ENCODE measurements around the gene GLIS2. TPM values are rescaled to one million over a fixed set of nuclear protein-coding genes. Genes with fewer than 3 reads are reported as not detected.

The GLIS2 gene
- total RNA-seq, 1 experiment from 2014 or later = 18.2 TPM

GRCh38 chr16:4318967-4319366 lies 3.1 kb downstream of the GLIS2 start:
- ChIA-PET RAD21 (ENCODE audit: low non-redundant PET in 1 of 2, low total read pairs in 2 of 2, uncharacterized antibody in 2 of 2, unreplicated experiment in 2 of 2) (no interaction called here), POLR2A (no interaction called here), CTCF (no interaction called here)
- Histone ChIP-seq H3K9me2 (ENCODE audit: insufficient read depth) (no peaks in the 10 kb centered on the region), H2AFZ (ENCODE audit: low read depth, low read length, poor library complexity, severe bottlenecking) (no peak overlapping the region), H3K36me3 (ENCODE audit: control insufficient read depth in 1 of 2, insufficient read depth in 2 of 2, low read length in 2 of 2) (no peaks in the 10 kb centered on the region), H3K79me2 (ENCODE audit: insufficient read depth, low read length) (peaks cover 76% of the 10 kb centered on the region), H3K4me3 (replicated peaks in 1 of 2; ENCODE audit: low read depth in 1 of 2, low read length in 2 of 2) (no peak overlapping the region), H3K27me3 (ENCODE audit: insufficient read depth, low read length) (no peaks in the 10 kb centered on the region), H3K9me3 (ENCODE audit: control insufficient read depth in 1 of 2, insufficient read depth in 1 of 2, low read depth in 1 of 2, low read length in 2 of 2) (no peaks in the 10 kb centered on the region), H3K9ac (ENCODE audit: low read length) (0 out of 2 replicates have a peak overlapping the region, but pooled peaks have one; percentile 2), H4K20me1 (ENCODE audit: insufficient read depth) (no peaks in the 10 kb centered on the region; the same call in 1 of the 2 replicates), H3K4me1 (ENCODE audit: control insufficient read depth in 1 of 2, insufficient read depth in 2 of 2, low read length in 2 of 2) (peaks cover 35 to 63% of the 10 kb centered on the region in 2 experiments), H3K4me2 (ENCODE audit: low read length) (peak overlapping the region; percentile 93), H3K27ac (ENCODE audit: low read depth, low read length) (no peak overlapping the region)
- intact Hi-C loops (cut with micrococcal nuclease) = no loop called here
- TF ChIP-seq ZNF274 (IDR thresholded peaks at IDR 0.05; ENCODE audit: low read depth, low read length) (no peak), CBX3 (IDR thresholded peaks at IDR 0.05; ENCODE audit: low read depth) (no peak), SRF (IDR thresholded peaks at IDR 0.05; ENCODE audit: low read depth) (no peak), EGR1 (IDR thresholded peaks at IDR 0.05; ENCODE audit: low read depth) (no peak), RAD21 (IDR thresholded peaks at IDR 0.05; ENCODE audit: low read depth) (no peak), ELF1 (IDR thresholded peaks at IDR 0.05; ENCODE audit: borderline replicate concordance, low read depth) (no peak), MAX (IDR thresholded peaks at IDR 0.05) (no peak), ZFX (IDR thresholded peaks at IDR 0.05) (no peak), SIN3A (IDR thresholded peaks at IDR 0.05; ENCODE audit: low read depth) (no peak), EZH2phosphoT487 (IDR thresholded peaks at IDR 0.05; ENCODE audit: borderline replicate concordance) (no peak), FOSL1 (IDR thresholded peaks at IDR 0.05; ENCODE audit: low read depth) (no peak), POLR2A (IDR thresholded peaks at IDR 0.05; ENCODE audit: borderline replicate concordance, extremely low read depth, insufficient read depth, insufficient read length) (no peak), EZH2 (IDR thresholded peaks at IDR 0.05) (no peak)
- TF ChIP-seq, protein P1, sequence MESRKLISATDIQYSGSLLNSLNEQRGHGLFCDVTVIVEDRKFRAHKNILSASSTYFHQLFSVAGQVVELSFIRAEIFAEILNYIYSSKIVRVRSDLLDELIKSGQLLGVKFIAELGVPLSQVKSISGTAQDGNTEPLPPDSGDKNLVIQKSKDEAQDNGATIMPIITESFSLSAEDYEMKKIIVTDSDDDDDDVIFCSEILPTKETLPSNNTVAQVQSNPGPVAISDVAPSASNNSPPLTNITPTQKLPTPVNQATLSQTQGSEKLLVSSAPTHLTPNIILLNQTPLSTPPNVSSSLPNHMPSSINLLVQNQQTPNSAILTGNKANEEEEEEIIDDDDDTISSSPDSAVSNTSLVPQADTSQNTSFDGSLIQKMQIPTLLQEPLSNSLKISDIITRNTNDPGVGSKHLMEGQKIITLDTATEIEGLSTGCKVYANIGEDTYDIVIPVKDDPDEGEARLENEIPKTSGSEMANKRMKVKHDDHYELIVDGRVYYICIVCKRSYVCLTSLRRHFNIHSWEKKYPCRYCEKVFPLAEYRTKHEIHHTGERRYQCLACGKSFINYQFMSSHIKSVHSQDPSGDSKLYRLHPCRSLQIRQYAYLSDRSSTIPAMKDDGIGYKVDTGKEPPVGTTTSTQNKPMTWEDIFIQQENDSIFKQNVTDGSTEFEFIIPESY (IDR thresholded peaks at IDR 0.05; ENCODE audit: extremely low read depth, insufficient replicate concordance, low read length) = no peak
- TF ChIP-seq, protein P2, sequence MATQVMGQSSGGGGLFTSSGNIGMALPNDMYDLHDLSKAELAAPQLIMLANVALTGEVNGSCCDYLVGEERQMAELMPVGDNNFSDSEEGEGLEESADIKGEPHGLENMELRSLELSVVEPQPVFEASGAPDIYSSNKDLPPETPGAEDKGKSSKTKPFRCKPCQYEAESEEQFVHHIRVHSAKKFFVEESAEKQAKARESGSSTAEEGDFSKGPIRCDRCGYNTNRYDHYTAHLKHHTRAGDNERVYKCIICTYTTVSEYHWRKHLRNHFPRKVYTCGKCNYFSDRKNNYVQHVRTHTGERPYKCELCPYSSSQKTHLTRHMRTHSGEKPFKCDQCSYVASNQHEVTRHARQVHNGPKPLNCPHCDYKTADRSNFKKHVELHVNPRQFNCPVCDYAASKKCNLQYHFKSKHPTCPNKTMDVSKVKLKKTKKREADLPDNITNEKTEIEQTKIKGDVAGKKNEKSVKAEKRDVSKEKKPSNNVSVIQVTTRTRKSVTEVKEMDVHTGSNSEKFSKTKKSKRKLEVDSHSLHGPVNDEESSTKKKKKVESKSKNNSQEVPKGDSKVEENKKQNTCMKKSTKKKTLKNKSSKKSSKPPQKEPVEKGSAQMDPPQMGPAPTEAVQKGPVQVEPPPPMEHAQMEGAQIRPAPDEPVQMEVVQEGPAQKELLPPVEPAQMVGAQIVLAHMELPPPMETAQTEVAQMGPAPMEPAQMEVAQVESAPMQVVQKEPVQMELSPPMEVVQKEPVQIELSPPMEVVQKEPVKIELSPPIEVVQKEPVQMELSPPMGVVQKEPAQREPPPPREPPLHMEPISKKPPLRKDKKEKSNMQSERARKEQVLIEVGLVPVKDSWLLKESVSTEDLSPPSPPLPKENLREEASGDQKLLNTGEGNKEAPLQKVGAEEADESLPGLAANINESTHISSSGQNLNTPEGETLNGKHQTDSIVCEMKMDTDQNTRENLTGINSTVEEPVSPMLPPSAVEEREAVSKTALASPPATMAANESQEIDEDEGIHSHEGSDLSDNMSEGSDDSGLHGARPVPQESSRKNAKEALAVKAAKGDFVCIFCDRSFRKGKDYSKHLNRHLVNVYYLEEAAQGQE (IDR thresholded peaks at IDR 0.05; ENCODE audit: low read depth) = no peak
- TF ChIP-seq, protein P3, sequence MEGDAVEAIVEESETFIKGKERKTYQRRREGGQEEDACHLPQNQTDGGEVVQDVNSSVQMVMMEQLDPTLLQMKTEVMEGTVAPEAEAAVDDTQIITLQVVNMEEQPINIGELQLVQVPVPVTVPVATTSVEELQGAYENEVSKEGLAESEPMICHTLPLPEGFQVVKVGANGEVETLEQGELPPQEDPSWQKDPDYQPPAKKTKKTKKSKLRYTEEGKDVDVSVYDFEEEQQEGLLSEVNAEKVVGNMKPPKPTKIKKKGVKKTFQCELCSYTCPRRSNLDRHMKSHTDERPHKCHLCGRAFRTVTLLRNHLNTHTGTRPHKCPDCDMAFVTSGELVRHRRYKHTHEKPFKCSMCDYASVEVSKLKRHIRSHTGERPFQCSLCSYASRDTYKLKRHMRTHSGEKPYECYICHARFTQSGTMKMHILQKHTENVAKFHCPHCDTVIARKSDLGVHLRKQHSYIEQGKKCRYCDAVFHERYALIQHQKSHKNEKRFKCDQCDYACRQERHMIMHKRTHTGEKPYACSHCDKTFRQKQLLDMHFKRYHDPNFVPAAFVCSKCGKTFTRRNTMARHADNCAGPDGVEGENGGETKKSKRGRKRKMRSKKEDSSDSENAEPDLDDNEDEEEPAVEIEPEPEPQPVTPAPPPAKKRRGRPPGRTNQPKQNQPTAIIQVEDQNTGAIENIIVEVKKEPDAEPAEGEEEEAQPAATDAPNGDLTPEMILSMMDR (IDR thresholded peaks at IDR 0.05 in 2 of 3, conservative IDR thresholded peaks at IDR 0.05 in 1 of 3; ENCODE audit: borderline replicate concordance in 1 of 3, insufficient read depth in 1 of 3, low read depth in 2 of 3, low read length in 2 of 3) = no peak
- DNase-seq (ENCODE audit: low read depth, low spot score) (no peak), ATAC-seq (no peak)
- no TSS peak for BruUV-seq (replicated peaks)
